ENCODE results near the gene SLC37A4.
"Not testable (repeated sequence)": the region's sequence is repeated elsewhere in the genome, so short reads cannot be mapped to it uniquely, and the experiment has no call there.

The SLC37A4 gene

GRCh38 chr11:118996926-118997626, 33.6 kb downstream of the SLC37A4 start:
- no peak for DNase-seq (ENCODE audit: low read depth)
- peak; percentile 22 for TF ChIP-seq CTCF (conservative IDR thresholded peaks at IDR 0.05; ENCODE audit: low read depth, low read length)
- peak overlapping the region; percentile 90 for H3K4me3 ChIP-seq (ENCODE audit: low read length)

GRCh38 chr11:118991486-118992038, 39.1 kb downstream of the SLC37A4 start:
- not testable (repeated sequence) for H3K4me3 ChIP-seq (ENCODE audit: low read length); DNase-seq (ENCODE audit: low read depth)

- no peak overlapping the region for H3K4me3 ChIP-seq (ENCODE audit: low read length)
- no peak for DNase-seq (ENCODE audit: low read depth)
- no peak for TF ChIP-seq CTCF (conservative IDR thresholded peaks at IDR 0.05; ENCODE audit: low read depth, low read length)
Observed at GRCh38 chr11:118988280-118988679, 42.4 kb downstream of the SLC37A4 start.

- no peak for DNase-seq (ENCODE audit: low read depth)
- no peak overlapping the region for H3K4me3 ChIP-seq (ENCODE audit: low read length)
- no peak for TF ChIP-seq CTCF (conservative IDR thresholded peaks at IDR 0.05; ENCODE audit: low read depth, low read length)
Observed at GRCh38 chr11:118984825-118985224, 45.9 kb downstream of the SLC37A4 start.

GRCh38 chr11:118984337-118984736, 46.3 kb downstream of the SLC37A4 start:
- DNase-seq (ENCODE audit: low read depth); H3K4me3 ChIP-seq (ENCODE audit: low read length): not testable (repeated sequence)

GRCh38 chr11:118980191-118980881, 50.3 kb downstream of the SLC37A4 start:
- no peak overlapping the region for H3K4me3 ChIP-seq (ENCODE audit: low read length)
- DNase-seq (ENCODE audit: low read depth) = no peak
- no peak for TF ChIP-seq CTCF (conservative IDR thresholded peaks at IDR 0.05; ENCODE audit: low read depth, low read length)

- DNase-seq (ENCODE audit: low read depth) = no peak
- TF ChIP-seq CTCF (conservative IDR thresholded peaks at IDR 0.05; ENCODE audit: low read depth, low read length) = peak; percentile 24
- H3K4me3 ChIP-seq (ENCODE audit: low read length) = no peak overlapping the region
Observed at GRCh38 chr11:118979434-118979833, 51.2 kb downstream of the SLC37A4 start.
